Measurements from ENCODE around the gene EGLN2.
"Not testable (repeated sequence)": the region's sequence is repeated elsewhere in the genome, so short reads cannot be mapped to it uniquely, and the experiment has no call there.

The EGLN2 gene

GRCh38 chr19:40783711-40784110 lies 15.3 kb upstream of the EGLN2 start:
- Histone ChIP-seq H3K27me3 (ENCODE audit: insufficient read depth, low read length) (no peaks in the 10 kb centered on the region), H3K79me2 (ENCODE audit: insufficient read depth, low read length) (no peaks in the 10 kb centered on the region), H3K4me2 (ENCODE audit: low read length) (no peak overlapping the region), H3K27ac (ENCODE audit: low read depth, low read length, poor library complexity, severe bottlenecking) (no peak overlapping the region), H3K36me3 (ENCODE audit: insufficient read depth, low read length) (peaks cover 30% of the 10 kb centered on the region), H3K9ac (ENCODE audit: low read length) (no peak overlapping the region), H3F3A (ENCODE audit: insufficient read depth, low read length) (no peaks in the 10 kb centered on the region), H3K4me3 (ENCODE audit: low read depth, low read length, poor library complexity, severe bottlenecking) (no peak overlapping the region), H3K9me2 (ENCODE audit: low read depth, low read length) (no peaks in the 10 kb centered on the region), H2AFZ (ENCODE audit: low read length) (no peak overlapping the region), H4K20me1 (ENCODE audit: insufficient read depth, low read length) (no peaks in the 10 kb centered on the region), H3K4me1 (ENCODE audit: insufficient read depth, low read length, severe bottlenecking) (peaks cover 12% of the 10 kb centered on the region), H3K9me3 (ENCODE audit: low read length) (no peaks in the 10 kb centered on the region)
- TF ChIP-seq CTCF (IDR thresholded peaks at IDR 0.05; ENCODE audit: low read length) = no peak
- no peak for TF ChIP-seq EZH2 (IDR thresholded peaks at IDR 0.05; ENCODE audit: borderline replicate concordance, low read length)

GRCh38 chr19:40784146-40784545 lies 14.8 kb upstream of the EGLN2 start:
- not testable (repeated sequence) for H3K4me2 ChIP-seq (ENCODE audit: low read length); H3K9me3 ChIP-seq (ENCODE audit: low read length); H3F3A ChIP-seq (ENCODE audit: insufficient read depth, low read length); H2AFZ ChIP-seq (ENCODE audit: low read length); H3K9ac ChIP-seq (ENCODE audit: low read length); H4K20me1 ChIP-seq (ENCODE audit: insufficient read depth, low read length); H3K27ac ChIP-seq (ENCODE audit: low read depth, low read length, poor library complexity, severe bottlenecking); H3K4me3 ChIP-seq (ENCODE audit: low read depth, low read length, poor library complexity, severe bottlenecking); H3K79me2 ChIP-seq (ENCODE audit: insufficient read depth, low read length); H3K27me3 ChIP-seq (ENCODE audit: insufficient read depth, low read length); H3K4me1 ChIP-seq (ENCODE audit: insufficient read depth, low read length, severe bottlenecking); H3K9me2 ChIP-seq (ENCODE audit: low read depth, low read length)
- peaks cover 30% of the 10 kb centered on the region for H3K36me3 ChIP-seq (ENCODE audit: insufficient read depth, low read length)

GRCh38 chr19:40785526-40785925 lies 13.5 kb upstream of the EGLN2 start:
- Histone ChIP-seq H3K4me3 (ENCODE audit: low read depth, low read length, poor library complexity, severe bottlenecking) (no peak overlapping the region), H3K79me2 (ENCODE audit: insufficient read depth, low read length) (no peaks in the 10 kb centered on the region), H3K36me3 (ENCODE audit: insufficient read depth, low read length) (peaks cover 26% of the 10 kb centered on the region), H3K9me2 (ENCODE audit: low read depth, low read length) (no peaks in the 10 kb centered on the region), H3K27me3 (ENCODE audit: insufficient read depth, low read length) (no peaks in the 10 kb centered on the region), H3K27ac (ENCODE audit: low read depth, low read length, poor library complexity, severe bottlenecking) (no peak overlapping the region), H3K4me2 (ENCODE audit: low read length) (no peak overlapping the region), H3F3A (ENCODE audit: insufficient read depth, low read length) (no peaks in the 10 kb centered on the region), H3K9me3 (ENCODE audit: low read length) (no peaks in the 10 kb centered on the region), H3K9ac (ENCODE audit: low read length) (no peak overlapping the region), H2AFZ (ENCODE audit: low read length) (no peak overlapping the region), H4K20me1 (ENCODE audit: insufficient read depth, low read length) (no peaks in the 10 kb centered on the region), H3K4me1 (ENCODE audit: insufficient read depth, low read length, severe bottlenecking) (no peaks in the 10 kb centered on the region)
- no peak for TF ChIP-seq CTCF (IDR thresholded peaks at IDR 0.05; ENCODE audit: low read length)
- TF ChIP-seq EZH2 (IDR thresholded peaks at IDR 0.05; ENCODE audit: borderline replicate concordance, low read length) = no peak
